CD8-positive, alpha-beta memory T cell (primary cell): ENCODE measurements around the gene WDR89. TPM values are rescaled to one million over a fixed set of nuclear protein-coding genes. Genes with fewer than 3 reads are reported as not detected.

Source experiments
- CTCF ChIA-PET: fragments of 350-600 bp; sonication (Branson Sonifier 250); formaldehyde crosslinking; loops from one replicate; lab custom pipeline; 2021; ENCODE audit warnings: antibody characterized with exemption; lab: Charles Lee
- POLR2A ChIA-PET: fragments of 350-600 bp; sonication (Branson Sonifier 250); formaldehyde crosslinking; loops from one replicate; lab custom pipeline; 2021; ENCODE audit warnings: antibody characterized with exemption; lab: Charles Lee
- DNase-seq, 5 donors: peaks; one replicate each; pipeline versions ENCODE4 v3.0.0 to v3.0.0-alpha.2; 2020 to 2022; ENCODE audit warnings: mixed read lengths in 1 of 5
- H3K27ac ChIP-seq: one replicate; pipeline ENCODE4 v1.7.0; 2013; ENCODE audit warnings: low read depth, mild to moderate bottlenecking, low read length, moderate library complexity
- H3K27me3 ChIP-seq: 2 replicates; pipeline ENCODE4 v1.7.0; 2013; ENCODE audit warnings: low read length, mild to moderate bottlenecking; ENCODE audit not compliant: insufficient read depth, poor library complexity, severe bottlenecking
- H3K36me3 ChIP-seq: 2 replicates; pipeline ENCODE4 v1.7.0; 2013; ENCODE audit warnings: mild to moderate bottlenecking, low read length, moderate library complexity; ENCODE audit not compliant: insufficient read depth
- H3K4me1 ChIP-seq: 2 replicates; pipeline ENCODE4 v1.7.0; 2013; ENCODE audit warnings: mild to moderate bottlenecking, low read length, moderate library complexity; ENCODE audit not compliant: insufficient read depth
- H3K4me3 ChIP-seq: 2 replicates; pipeline ENCODE4 v1.7.0; 2013; ENCODE audit warnings: mild to moderate bottlenecking, low read length
- H3K9me3 ChIP-seq: 2 replicates; pipeline ENCODE4 v1.7.0; 2013; ENCODE audit warnings: mild to moderate bottlenecking, low read length
- H3K27ac Mint-ChIP-seq, 8 donors: one replicate each; pipeline ENCODE4 v1.8.0; 2020 to 2021; ENCODE audit warnings: mixed read lengths in 8 of 8, mild to moderate bottlenecking in 6 of 8, inconsistent platforms in 3 of 8, moderate library complexity in 3 of 8
- H3K27me3 Mint-ChIP-seq, 2 donors: one replicate each; pipeline ENCODE4 v1.8.0; 2020 to 2021; ENCODE audit warnings: mixed read lengths in 2 of 2, mild to moderate bottlenecking in 1 of 2, moderate library complexity in 1 of 2
- H3K36me3 Mint-ChIP-seq, 3 donors: one replicate each; pipeline ENCODE4 v1.8.0; 2020 to 2021; ENCODE audit warnings: mixed read lengths in 3 of 3, inconsistent platforms in 1 of 3, mild to moderate bottlenecking in 1 of 3
- H3K4me1 Mint-ChIP-seq, 3 donors: one replicate each; pipeline ENCODE4 v1.8.0; 2020 to 2021; ENCODE audit warnings: mixed read lengths in 3 of 3, inconsistent platforms in 1 of 3, mild to moderate bottlenecking in 1 of 3
- H3K4me3 Mint-ChIP-seq, 7 donors: one replicate each; pipeline ENCODE4 v1.8.0; 2020 to 2021; ENCODE audit warnings: mixed read lengths in 7 of 7, mild to moderate bottlenecking in 6 of 7, moderate library complexity in 4 of 7, inconsistent platforms in 2 of 7
- H3K9me3 Mint-ChIP-seq, 5 donors: one replicate each; pipeline ENCODE4 v1.8.0; 2020 to 2022; ENCODE audit warnings: mixed read lengths in 5 of 5, mild to moderate bottlenecking in 3 of 5, moderate library complexity in 2 of 5, inconsistent platforms in 1 of 5
- polyA plus RNA-seq: library from polyadenylated mRNA; unstranded; fragments of 300-500 nt; fragmentation: Illumina TruSeq; gene quantifications from one replicate; pipeline ENCODE4 v1.2.3, GENCODE V29; 2021
- total RNA-seq, 2 experiments: library from RNA; stranded (reverse); gene quantifications; one replicate each; pipeline ENCODE4 v1.2.3, GENCODE V29; 2021

The WDR89 gene
- total and polyA plus RNA-seq, 3 experiments from 2014 or later, result 18.3 to 30.6 (median 28.9) TPM

DNA sequence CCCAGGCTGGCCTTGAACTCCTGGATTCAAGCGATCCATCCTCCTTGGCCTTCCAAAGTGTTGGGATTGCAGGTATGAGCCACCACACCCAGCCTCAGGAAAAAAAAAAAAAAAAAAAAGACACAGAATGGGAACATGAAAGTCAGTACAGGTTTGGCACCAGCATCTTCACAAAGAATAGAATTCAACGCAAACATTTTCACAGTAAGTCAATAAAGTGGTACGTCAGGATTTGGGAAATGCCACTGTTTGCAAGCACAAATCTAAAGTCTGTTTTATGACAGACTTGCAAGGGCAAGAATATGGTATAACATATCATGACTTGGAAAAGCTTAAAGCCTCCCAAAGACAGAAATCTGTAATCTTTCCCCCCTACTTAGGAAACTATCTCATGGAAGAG is 34.9 kb upstream of the WDR89 start:
- no peak for DNase-seq
- CTCF ChIA-PET, result no interaction called here

DNA sequence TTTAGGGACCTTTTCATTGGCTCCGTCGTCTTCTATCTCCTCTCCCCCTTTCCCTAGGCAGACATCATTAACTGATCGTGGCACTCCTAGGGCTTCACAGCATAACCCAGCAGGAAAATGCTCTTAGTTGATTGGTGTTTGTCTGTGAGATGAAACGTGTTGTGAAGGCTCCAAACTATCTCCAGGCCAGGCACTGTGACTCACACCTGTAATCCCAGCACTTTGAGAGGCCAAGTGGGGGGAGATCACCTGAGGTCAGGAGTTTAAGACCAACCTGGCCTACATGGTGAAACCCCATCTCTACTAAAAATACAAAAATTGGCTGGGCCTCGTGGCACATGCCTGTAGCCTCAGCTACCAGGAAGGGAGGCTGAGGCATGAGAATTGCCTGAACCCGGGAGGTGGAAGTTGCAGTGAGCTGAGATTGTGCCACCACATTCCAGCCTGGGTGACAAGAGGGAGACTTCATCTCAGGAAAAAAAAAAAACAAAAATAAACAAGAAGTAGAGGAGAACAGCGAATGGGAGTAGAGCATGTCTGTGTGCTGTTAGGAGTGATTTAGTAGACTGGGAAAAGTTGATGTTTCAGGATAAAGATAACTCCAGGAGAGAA is 32.3 kb upstream of the WDR89 start:
- no peaks in the 10 kb centered on the region for H3K4me1 ChIP-seq
- no peaks in the 10 kb centered on the region for H3K27me3 ChIP-seq
- ChIA-PET POLR2A (no interaction called here), CTCF (no interaction called here)
- no peaks in the 10 kb centered on the region for H3K9me3 Mint-ChIP-seq
- H3K27ac Mint-ChIP-seq, result no peak overlapping the region
- no peaks in the 10 kb centered on the region for H3K9me3 ChIP-seq
- no peak overlapping the region for H3K4me3 ChIP-seq
- H3K4me1 Mint-ChIP-seq, result no peaks in the 10 kb centered on the region
- H3K27me3 Mint-ChIP-seq, result no peaks in the 10 kb centered on the region
- H3K36me3 Mint-ChIP-seq, result peaks cover 0 to 17% (median 12%) of the 10 kb centered on the region in 3 donors
- no peak overlapping the region for H3K4me3 Mint-ChIP-seq
- H3K36me3 ChIP-seq, result no peaks in the 10 kb centered on the region
- H3K27ac ChIP-seq, result no peak overlapping the region
- DNase-seq, result no peak

More for the DNA sequence above, 34.9 kb upstream of the WDR89 start:
- no peaks in the 10 kb centered on the region for H3K9me3 ChIP-seq
- no peaks in the 10 kb centered on the region for H3K36me3 ChIP-seq
- H3K36me3 Mint-ChIP-seq, result peaks cover 0 to 21% (median 14%) of the 10 kb centered on the region in 3 donors
- no peaks in the 10 kb centered on the region for H3K9me3 Mint-ChIP-seq
- no peaks in the 10 kb centered on the region for H3K4me1 ChIP-seq
- H3K4me1 Mint-ChIP-seq, result no peaks in the 10 kb centered on the region
- no peaks in the 10 kb centered on the region for H3K27me3 Mint-ChIP-seq
- H3K4me3 ChIP-seq, result no peak overlapping the region
- H3K4me3 Mint-ChIP-seq, result no peak overlapping the region
- peak overlapping the region in 1 of 8 donors; percentile 70 for H3K27ac Mint-ChIP-seq
- H3K27me3 ChIP-seq, result no peaks in the 10 kb centered on the region
- POLR2A ChIA-PET, result no interaction called here
- no peak overlapping the region for H3K27ac ChIP-seq

DNA sequence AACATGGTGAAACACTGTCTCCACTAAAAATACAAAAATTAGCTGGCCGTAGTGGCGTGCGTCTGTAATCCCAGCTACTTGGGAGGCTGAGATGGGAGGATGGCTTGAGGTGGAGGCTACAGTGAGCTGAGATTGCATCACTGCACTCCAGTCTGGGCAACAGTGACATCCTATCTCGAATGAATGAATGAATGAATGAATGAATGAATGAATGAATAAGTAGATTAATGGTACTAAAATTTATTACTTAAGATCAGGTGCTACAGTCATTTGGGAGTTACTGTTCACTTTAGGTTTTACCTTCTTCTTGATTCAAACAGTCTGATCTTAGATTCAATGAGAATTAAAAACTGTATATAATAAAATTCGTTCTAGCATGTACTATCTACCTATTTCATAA is 31.6 kb upstream of the WDR89 start:
- Mint-ChIP-seq H3K9me3 (no peaks in the 10 kb centered on the region), H3K36me3 (peaks cover 0 to 15% (median 8%) of the 10 kb centered on the region in 3 donors), H3K27me3 (no peaks in the 10 kb centered on the region), H3K4me1 (no peaks in the 10 kb centered on the region), H3K4me3 (no peak overlapping the region), H3K27ac (peak overlapping the region in 1 of 8 donors; percentile 1)
- Histone ChIP-seq H3K36me3 (no peaks in the 10 kb centered on the region), H3K4me1 (no peaks in the 10 kb centered on the region), H3K27me3 (no peaks in the 10 kb centered on the region), H3K27ac (no peak overlapping the region), H3K9me3 (no peaks in the 10 kb centered on the region), H3K4me3 (no peak overlapping the region)
- DNase-seq, result no peak
- POLR2A ChIA-PET, result no interaction called here
- CTCF ChIA-PET, result no interaction called here

DNA sequence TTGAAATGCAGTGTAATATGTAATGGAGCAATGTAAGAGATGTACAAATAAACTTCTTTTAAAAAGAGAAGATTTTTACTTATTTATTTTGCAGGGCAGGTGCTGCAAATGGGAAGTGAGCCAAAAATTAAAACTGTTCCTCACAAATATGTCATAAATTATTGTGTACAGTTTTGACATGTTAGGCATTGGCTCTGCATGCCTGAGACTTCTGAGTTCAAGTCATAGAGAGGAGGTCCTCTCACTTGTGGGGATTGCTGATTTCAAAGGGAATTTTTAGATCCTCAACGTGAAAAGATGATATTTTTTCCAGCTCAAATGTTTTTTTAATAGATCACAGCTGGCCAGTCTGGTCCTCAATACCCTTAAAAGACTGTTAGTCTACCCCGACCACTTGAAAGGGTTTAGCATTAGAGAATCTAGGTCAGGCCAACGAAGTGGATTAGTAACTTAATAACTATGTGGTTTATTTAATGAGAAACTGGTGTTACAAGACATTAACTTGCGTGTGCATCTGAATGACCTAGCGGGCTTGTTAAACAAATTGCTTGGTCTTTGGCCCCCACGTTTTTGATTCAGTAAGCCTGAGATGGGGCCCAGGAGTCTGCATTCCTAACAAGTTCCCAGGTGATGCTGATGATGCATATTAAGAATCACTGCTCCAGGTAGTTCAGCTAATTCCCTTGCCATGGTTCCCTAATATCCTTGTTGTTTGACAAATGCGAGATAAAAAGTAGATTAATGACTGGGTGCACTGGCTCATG is 30.9 kb upstream of the WDR89 start:
- Mint-ChIP-seq H3K36me3 (peaks cover 0 to 10% (median 6%) of the 10 kb centered on the region in 3 donors), H3K4me1 (no peaks in the 10 kb centered on the region), H3K27ac (peak overlapping the region in 1 of 8 donors; percentile 1), H3K27me3 (no peaks in the 10 kb centered on the region), H3K4me3 (no peak overlapping the region), H3K9me3 (no peaks in the 10 kb centered on the region)
- no peak overlapping the region for H3K27ac ChIP-seq
- POLR2A ChIA-PET, result interaction anchor here (0.5 kb wide), 1 partner anchor 46 kb away, joined by 3 read pairs; no protein-coding TSS in a partner anchor
- CTCF ChIA-PET, result no interaction called here
- no peaks in the 10 kb centered on the region for H3K4me1 ChIP-seq
- no peaks in the 10 kb centered on the region for H3K9me3 ChIP-seq
- no peaks in the 10 kb centered on the region for H3K36me3 ChIP-seq
- H3K27me3 ChIP-seq, result no peaks in the 10 kb centered on the region
- H3K4me3 ChIP-seq, result no peak overlapping the region
- no peak for DNase-seq

DNA sequence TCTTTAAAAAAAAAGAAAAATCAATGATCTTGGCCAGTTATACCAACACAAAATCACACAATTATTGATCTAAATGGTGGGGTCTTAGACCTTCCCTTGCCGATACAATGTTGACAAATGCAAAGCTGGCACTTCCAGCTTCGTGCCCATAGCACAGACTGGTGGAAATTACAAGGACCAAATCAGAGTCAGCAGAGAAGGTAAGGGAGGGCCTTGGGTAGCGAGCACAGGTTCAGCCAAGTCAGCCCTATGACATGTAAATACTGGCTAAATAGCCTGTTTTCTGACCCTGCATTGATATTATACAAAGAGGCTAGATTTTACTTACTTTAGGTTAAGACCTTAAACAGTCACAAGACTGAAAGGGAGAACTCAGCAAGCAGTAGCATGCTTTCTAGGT is 30.3 kb upstream of the WDR89 start:
- no peak for DNase-seq
- Mint-ChIP-seq H3K36me3 (peaks cover 0 to 7% (median 6%) of the 10 kb centered on the region in 3 donors), H3K27me3 (no peaks in the 10 kb centered on the region), H3K4me1 (no peaks in the 10 kb centered on the region), H3K4me3 (no peak overlapping the region), H3K9me3 (no peaks in the 10 kb centered on the region), H3K27ac (no peak overlapping the region)
- ChIA-PET POLR2A (no interaction called here), CTCF (no interaction called here)
- no peak overlapping the region for H3K4me3 ChIP-seq
- no peaks in the 10 kb centered on the region for H3K4me1 ChIP-seq
- H3K9me3 ChIP-seq, result no peaks in the 10 kb centered on the region
- no peaks in the 10 kb centered on the region for H3K27me3 ChIP-seq
- no peak overlapping the region for H3K27ac ChIP-seq
- no peaks in the 10 kb centered on the region for H3K36me3 ChIP-seq

DNA sequence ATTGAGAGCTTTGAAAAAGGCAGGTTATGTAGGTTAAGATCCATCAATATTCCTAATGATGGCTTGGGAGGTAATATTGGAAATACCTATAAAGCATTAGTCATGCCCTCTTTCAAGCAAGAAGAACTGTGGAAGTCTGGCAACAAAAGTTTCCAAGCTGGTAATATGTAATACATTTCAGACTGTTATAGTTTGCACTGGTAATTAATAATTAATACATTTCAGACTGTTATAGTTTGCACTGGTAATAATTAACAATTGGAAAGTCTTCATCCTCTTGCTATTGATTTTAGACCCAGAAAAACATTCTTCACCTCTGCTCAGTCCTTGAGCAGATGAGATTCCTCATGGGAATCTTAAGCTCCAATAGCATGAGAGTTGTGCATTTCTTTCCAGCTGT is 29.0 kb upstream of the WDR89 start:
- ChIA-PET POLR2A (no interaction called here), CTCF (no interaction called here)
- no peak for DNase-seq
- Histone ChIP-seq H3K4me3 (no peak overlapping the region), H3K36me3 (no peaks in the 10 kb centered on the region), H3K27ac (no peak overlapping the region), H3K27me3 (no peaks in the 10 kb centered on the region), H3K4me1 (no peaks in the 10 kb centered on the region), H3K9me3 (no peaks in the 10 kb centered on the region)
- Mint-ChIP-seq H3K36me3 (peaks cover 0 to 1% (median 0%) of the 10 kb centered on the region in 3 donors), H3K4me1 (no peaks in the 10 kb centered on the region), H3K27me3 (no peaks in the 10 kb centered on the region), H3K27ac (no peak overlapping the region), H3K4me3 (no peak overlapping the region), H3K9me3 (no peaks in the 10 kb centered on the region)

DNA sequence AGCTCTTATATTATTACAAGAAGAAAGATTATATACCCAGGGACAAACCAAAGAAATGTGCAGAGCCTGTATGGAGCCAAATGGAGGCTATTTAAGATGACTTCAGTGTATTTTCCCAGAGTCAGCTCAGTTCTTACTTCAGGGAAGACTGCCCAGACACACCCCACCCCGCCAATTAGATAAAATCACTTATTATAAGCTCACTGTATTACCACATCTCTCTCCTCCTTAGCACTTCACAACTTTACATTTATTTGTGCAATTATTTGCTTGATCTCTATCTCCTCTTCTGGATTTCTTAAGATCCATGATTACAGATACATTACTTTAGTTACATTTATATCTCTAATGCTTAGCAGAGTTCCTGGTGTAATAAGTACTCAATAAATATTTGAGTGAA is 24.7 kb upstream of the WDR89 start:
- H3K4me1 Mint-ChIP-seq, result no peaks in the 10 kb centered on the region
- H3K36me3 Mint-ChIP-seq, result no peaks in the 10 kb centered on the region
- no peaks in the 10 kb centered on the region for H3K9me3 Mint-ChIP-seq
- CTCF ChIA-PET, result no interaction called here
- H3K4me3 Mint-ChIP-seq, result no peak overlapping the region
- Histone ChIP-seq H3K4me3 (no peak overlapping the region), H3K27me3 (no peaks in the 10 kb centered on the region), H3K4me1 (no peaks in the 10 kb centered on the region), H3K9me3 (no peaks in the 10 kb centered on the region), H3K36me3 (no peaks in the 10 kb centered on the region), H3K27ac (no peak overlapping the region)
- no peak for DNase-seq
- peaks cover 0 to 2% of the 10 kb centered on the region in 2 donors for H3K27me3 Mint-ChIP-seq
- POLR2A ChIA-PET, result no interaction called here
- H3K27ac Mint-ChIP-seq, result no peak overlapping the region
